Keratinocyte (primary cell): ENCODE results near the gene TM2D3. TPM values are rescaled to one million over a fixed set of nuclear protein-coding genes. Genes with fewer than 3 reads are reported as not detected.

Experiments used
- DNase-seq: peaks from one replicate; pipeline ENCODE4 v3.0.0-alpha.2; 2011; ENCODE audit warnings: low read depth, missing footprints, low spot score
- FAIRE-seq: peaks from 2 replicates; lab custom pipeline; 2011; peaks lifted over from hg19 to GRCh38; lab: Jason Lieb, UNC
- H2AFZ ChIP-seq: 2 replicates; pipeline ENCODE4 v1.6.0; 2012; ENCODE audit warnings: low read length, control low read depth, inconsistent platforms; ENCODE audit not compliant: control insufficient read depth
- H3K27ac ChIP-seq: 2 replicates; pipeline ENCODE4 v1.5.1; 2011; ENCODE audit warnings: low read length; ENCODE audit not compliant: control insufficient read depth, insufficient read depth
- H3K27me3 ChIP-seq: 3 replicates; pipeline ENCODE4 v1.6.0; 2011; ENCODE audit warnings: low read length; ENCODE audit not compliant: control insufficient read depth, insufficient read depth; ENCODE audit errors: extremely low read depth
- H3K36me3 ChIP-seq, 2 experiments: 2 replicates in 1 of 2; 3 replicates in 1 of 2; pipeline ENCODE4 v1.5.1; 2011; ENCODE audit warnings: low read length in 2 of 2, mild to moderate bottlenecking in 1 of 2; ENCODE audit not compliant: control insufficient read depth in 2 of 2, insufficient read depth in 2 of 2; ENCODE audit errors: extremely low read depth in 1 of 2
- H3K4me1 ChIP-seq: 3 replicates; pipeline ENCODE4 v1.5.1; 2011; ENCODE audit warnings: low read length; ENCODE audit not compliant: control insufficient read depth, insufficient read depth; ENCODE audit errors: extremely low read depth
- H3K4me2 ChIP-seq: 3 replicates; pipeline ENCODE4 v1.6.0; 2011; ENCODE audit warnings: low read depth, low read length; ENCODE audit not compliant: control insufficient read depth, insufficient read depth; ENCODE audit errors: extremely low read depth
- H3K4me3 ChIP-seq, 3 experiments: fragments of 200-600 bp in 1 of 3; sonication (generic) in 1 of 3; 2 replicates in 2 of 3; 3 replicates in 1 of 3; pipeline ENCODE4 v1.5.1; 2011 to 2016; ENCODE audit warnings: low read length in 3 of 3, mild to moderate bottlenecking in 3 of 3, control low read depth in 2 of 3, inconsistent platforms in 1 of 3, low read depth in 1 of 3, mixed read lengths in 1 of 3, mixed run types in 1 of 3, moderate library complexity in 1 of 3; ENCODE audit not compliant: control insufficient read depth in 2 of 3, insufficient read depth in 2 of 3; ENCODE audit errors: extremely low read depth in 1 of 3
- H3K79me2 ChIP-seq: 2 replicates; pipeline ENCODE4 v1.6.0; 2012; ENCODE audit warnings: low read length; ENCODE audit not compliant: control insufficient read depth, insufficient read depth
- H3K9ac ChIP-seq: 3 replicates; pipeline ENCODE4 v1.6.0; 2011; ENCODE audit warnings: low read length; ENCODE audit not compliant: control insufficient read depth, insufficient read depth; ENCODE audit errors: extremely low read depth
- H3K9me1 ChIP-seq: 3 replicates; pipeline ENCODE4 v1.6.0; 2011; ENCODE audit warnings: low read length; ENCODE audit not compliant: control insufficient read depth, insufficient read depth; ENCODE audit errors: extremely low read depth
- H3K9me3 ChIP-seq: 2 replicates; pipeline ENCODE4 v1.5.1; 2012; ENCODE audit warnings: low read depth, low read length; ENCODE audit not compliant: control insufficient read depth
- H4K20me1 ChIP-seq: 3 replicates; pipeline ENCODE4 v1.6.0; 2011; ENCODE audit warnings: low read length; ENCODE audit not compliant: control insufficient read depth, insufficient read depth; ENCODE audit errors: extremely low read depth
- EZH2 ChIP-seq: IDR thresholded peaks from one replicate; pipeline ENCODE4 v1.6.1; 2012; ENCODE audit warnings: inconsistent platforms, mild to moderate bottlenecking, low read length, moderate library complexity
- dilution Hi-C: fragments of 300-500 bp; cut with MboI; formaldehyde crosslinking; loops from one replicate; pipeline ENCODE4 v1.7.0; 2020; ENCODE audit warnings: low sequenced_read_pairs; ENCODE audit not compliant: extremely low pct_ligation_motif_present
- polyA plus RNA-seq, 5 experiments: library from polyadenylated mRNA; depleted of rRNA in 3 of 5; stranded (reverse) in 3 of 5; stranded (forward) in 1 of 5; unstranded in 1 of 5; fragments of >200 nt; gene quantifications; 1 replicate in 1 of 5; 2 replicates in 3 of 5; 3 replicates in 1 of 5; pipeline versions ENCODE4 v1.2.1 to v1.2.3, GENCODE V29; 2011 to 2012; ENCODE audit warnings: missing spikeins in 2 of 5, low read depth in 1 of 5, low replicate concordance in 1 of 5
- TF ChIP-seq, protein P1 (sequence below), 3 experiments: IDR thresholded peaks in 1 of 3; conservative IDR thresholded peaks in 1 of 3; optimal IDR thresholded peaks in 1 of 3; 2 replicates in 2 of 3; 3 replicates in 1 of 3; pipeline versions ENCODE3 to v1.5.1; 2011; ENCODE audit warnings: low read length in 3 of 3, mild to moderate bottlenecking in 3 of 3, moderate library complexity in 2 of 3, control low read depth in 1 of 3, inconsistent platforms in 1 of 3; ENCODE audit not compliant: insufficient read depth in 2 of 3; ENCODE audit errors: extremely low read depth in 1 of 3

Gene TM2D3
- polyA plus RNA-seq, 1 donor (not counting 4 experiments of a cell fraction or from before 2014, with no cell fraction given), result 56.7 TPM

DNA sequence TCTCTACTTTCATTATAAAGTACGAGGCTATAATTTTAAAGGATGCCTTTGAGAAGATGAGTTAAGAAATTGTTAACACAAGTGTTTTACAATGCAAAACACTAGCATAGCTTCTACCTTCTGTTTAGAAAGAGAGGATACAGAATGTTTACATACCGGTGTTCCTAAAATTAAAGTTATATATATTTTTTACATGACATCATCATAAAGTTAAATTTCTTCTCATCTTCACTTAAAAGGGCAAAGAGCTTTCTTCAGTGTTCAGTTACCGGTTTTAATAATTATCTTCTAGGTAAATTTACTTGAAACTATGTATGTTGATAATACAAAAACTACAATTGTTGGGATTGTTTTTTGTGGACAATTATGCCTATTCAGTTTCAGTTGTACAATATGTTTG, 32.7 kb upstream of the TM2D3 start:
- peaks cover 16% of the 10 kb centered on the region for H3K4me1 ChIP-seq
- H2AFZ ChIP-seq, result no peak overlapping the region
- peak overlapping the region; percentile 15 for H3K4me2 ChIP-seq
- DNase-seq (no peak), FAIRE-seq (no peak)
- dilution Hi-C loops, result no loop called here
- H3K79me2 ChIP-seq, result no peaks in the 10 kb centered on the region
- H3K4me3 ChIP-seq, result no peak overlapping the region
- no peaks in the 10 kb centered on the region for H4K20me1 ChIP-seq
- no peaks in the 10 kb centered on the region for H3K9me3 ChIP-seq
- no peaks in the 10 kb centered on the region for H3K27me3 ChIP-seq
- no peak overlapping the region for H3K9ac ChIP-seq
- TF ChIP-seq, protein P1, sequence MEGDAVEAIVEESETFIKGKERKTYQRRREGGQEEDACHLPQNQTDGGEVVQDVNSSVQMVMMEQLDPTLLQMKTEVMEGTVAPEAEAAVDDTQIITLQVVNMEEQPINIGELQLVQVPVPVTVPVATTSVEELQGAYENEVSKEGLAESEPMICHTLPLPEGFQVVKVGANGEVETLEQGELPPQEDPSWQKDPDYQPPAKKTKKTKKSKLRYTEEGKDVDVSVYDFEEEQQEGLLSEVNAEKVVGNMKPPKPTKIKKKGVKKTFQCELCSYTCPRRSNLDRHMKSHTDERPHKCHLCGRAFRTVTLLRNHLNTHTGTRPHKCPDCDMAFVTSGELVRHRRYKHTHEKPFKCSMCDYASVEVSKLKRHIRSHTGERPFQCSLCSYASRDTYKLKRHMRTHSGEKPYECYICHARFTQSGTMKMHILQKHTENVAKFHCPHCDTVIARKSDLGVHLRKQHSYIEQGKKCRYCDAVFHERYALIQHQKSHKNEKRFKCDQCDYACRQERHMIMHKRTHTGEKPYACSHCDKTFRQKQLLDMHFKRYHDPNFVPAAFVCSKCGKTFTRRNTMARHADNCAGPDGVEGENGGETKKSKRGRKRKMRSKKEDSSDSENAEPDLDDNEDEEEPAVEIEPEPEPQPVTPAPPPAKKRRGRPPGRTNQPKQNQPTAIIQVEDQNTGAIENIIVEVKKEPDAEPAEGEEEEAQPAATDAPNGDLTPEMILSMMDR (optimal IDR thresholded peaks at IDR 0.05 in 1 of 3, IDR thresholded peaks at IDR 0.05 in 1 of 3, conservative IDR thresholded peaks at IDR 0.05 in 1 of 3; ENCODE audit: extremely low read depth in 1 of 3, insufficient read depth in 2 of 3, low read length in 3 of 3), result no peak
- no peak for TF ChIP-seq EZH2
- no peaks in the 10 kb centered on the region for H3K9me1 ChIP-seq
- peak overlapping the region; percentile 15 for H3K27ac ChIP-seq
- H3K36me3 ChIP-seq, result peaks cover 0 to under 1% of the 10 kb centered on the region in 2 experiments

DNA sequence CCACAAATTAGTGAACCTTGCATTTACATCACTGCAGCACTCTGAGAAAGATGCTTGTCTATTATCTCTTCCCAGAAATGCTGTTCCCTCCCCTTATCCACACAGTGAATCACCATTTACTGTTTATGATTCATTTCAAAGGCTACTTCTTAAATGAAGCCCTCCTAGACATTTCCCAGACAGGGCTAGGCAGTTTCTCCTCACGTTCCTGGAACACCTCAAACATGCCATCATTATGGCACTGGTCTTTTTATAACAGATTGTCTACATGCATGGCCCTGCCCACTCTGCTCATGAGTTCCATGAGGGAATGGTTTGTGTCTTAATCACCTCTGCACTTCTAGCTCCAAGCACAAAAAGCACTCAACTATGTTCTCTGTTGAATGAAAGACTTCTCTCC, 32.2 kb upstream of the TM2D3 start:
- Histone ChIP-seq H3K27ac (peak overlapping the region; percentile 15), H4K20me1 (no peaks in the 10 kb centered on the region), H3K79me2 (no peaks in the 10 kb centered on the region), H2AFZ (no peak overlapping the region), H3K4me1 (peaks cover 14% of the 10 kb centered on the region), H3K9ac (no peak overlapping the region), H3K4me2 (peak overlapping the region; percentile 15), H3K27me3 (no peaks in the 10 kb centered on the region), H3K36me3 (peaks cover 0 to 2% of the 10 kb centered on the region in 2 experiments), H3K9me3 (no peaks in the 10 kb centered on the region), H3K4me3 (no peak overlapping the region), H3K9me1 (no peaks in the 10 kb centered on the region)
- no peak for TF ChIP-seq EZH2
- TF ChIP-seq, protein P1 (optimal IDR thresholded peaks at IDR 0.05 in 1 of 3, IDR thresholded peaks at IDR 0.05 in 1 of 3, conservative IDR thresholded peaks at IDR 0.05 in 1 of 3; ENCODE audit: extremely low read depth in 1 of 3, insufficient read depth in 2 of 3, low read length in 3 of 3), result no peak
- dilution Hi-C loops, result no loop called here
- peak; percentile 76 for DNase-seq
- FAIRE-seq, result peak; percentile 96
